HG03135 (cell line): Measurements from ENCODE around the gene VEZT.
A peak's percentile ranks its signal among the peaks of the same experiment; 100 is the strongest.

Experiments
- ATAC-seq: cut with Tn5 transposase; IDR thresholded peaks from one replicate; pipeline ENCODE4 v1.9.1; 2021; ENCODE audit warnings: mild to moderate bottlenecking, moderate library complexity; ENCODE audit not compliant: unreplicated experiment

The VEZT gene

DNA sequence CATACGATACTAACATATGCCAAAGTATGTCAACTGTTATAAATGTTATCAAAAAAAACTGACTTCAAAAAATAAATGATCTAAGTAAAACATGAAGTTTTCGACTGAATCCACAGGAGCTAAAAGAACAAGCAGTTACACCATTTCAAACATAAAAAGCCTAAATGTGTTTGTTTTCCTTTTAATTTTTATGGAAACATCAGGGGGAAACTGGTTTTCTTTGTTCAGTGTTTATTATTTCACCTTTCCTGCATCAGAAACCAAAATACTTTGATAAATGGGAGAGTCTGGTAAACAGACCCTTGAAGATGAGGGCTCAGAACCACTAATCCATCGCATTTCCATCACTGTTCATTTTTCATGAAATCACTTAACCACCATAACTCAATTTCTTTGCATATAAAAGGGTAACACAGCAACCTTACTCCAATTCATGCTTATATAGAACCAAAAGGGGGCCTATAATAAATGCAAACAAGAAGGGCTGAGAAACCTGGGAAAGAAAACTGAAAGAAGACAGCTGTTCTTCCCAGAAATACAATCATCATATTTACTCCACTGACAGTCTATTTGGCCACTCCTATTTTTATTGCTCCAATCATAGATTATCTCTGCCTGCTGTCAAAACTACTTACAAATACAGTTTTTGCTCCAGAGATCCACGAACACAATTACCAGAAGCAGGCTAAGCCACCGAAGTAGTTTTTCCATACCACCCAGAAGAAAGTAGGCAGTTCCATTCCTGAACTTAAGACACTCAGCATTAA lies 17.3 kb upstream of the VEZT start:
- ATAC-seq: no peak

DNA sequence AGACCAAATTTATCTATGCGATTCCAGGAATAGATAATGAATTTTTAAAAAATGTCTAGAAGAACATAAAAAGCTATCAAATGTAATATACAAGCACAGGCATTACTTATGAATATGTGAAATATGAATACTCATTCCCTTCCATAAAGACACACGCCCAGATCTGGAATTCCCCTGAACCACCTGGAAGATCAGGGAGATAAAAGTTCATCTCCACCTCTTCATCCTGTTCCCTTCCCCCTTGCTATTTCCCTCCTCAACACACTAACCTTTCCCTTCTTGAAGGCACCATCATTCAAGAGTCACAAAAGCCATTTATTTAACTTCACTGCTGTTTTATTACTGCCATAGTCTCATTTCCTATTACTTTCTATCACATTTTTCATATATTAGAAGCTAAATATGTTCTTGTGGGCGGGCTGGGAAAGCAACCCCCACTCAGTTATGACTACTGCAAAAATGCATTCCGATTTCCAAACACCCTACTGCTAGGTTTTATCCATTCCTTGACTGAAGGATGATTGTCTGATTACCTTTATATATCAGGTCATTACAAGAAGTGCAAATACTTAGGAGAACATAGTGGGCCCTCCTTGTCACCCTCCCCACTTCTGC lies 16.4 kb upstream of the VEZT start:
- no peak for ATAC-seq

- no peak for ATAC-seq
These were observed 14.7 kb upstream of the VEZT start for GRCh38 chr12:95202691-95203486.

- no peak for ATAC-seq
These were observed 14.0 kb upstream of the VEZT start for GRCh38 chr12:95203487-95204030.

- ATAC-seq: no peak
These were observed 13.3 kb upstream of the VEZT start for GRCh38 chr12:95204141-95204866.

DNA sequence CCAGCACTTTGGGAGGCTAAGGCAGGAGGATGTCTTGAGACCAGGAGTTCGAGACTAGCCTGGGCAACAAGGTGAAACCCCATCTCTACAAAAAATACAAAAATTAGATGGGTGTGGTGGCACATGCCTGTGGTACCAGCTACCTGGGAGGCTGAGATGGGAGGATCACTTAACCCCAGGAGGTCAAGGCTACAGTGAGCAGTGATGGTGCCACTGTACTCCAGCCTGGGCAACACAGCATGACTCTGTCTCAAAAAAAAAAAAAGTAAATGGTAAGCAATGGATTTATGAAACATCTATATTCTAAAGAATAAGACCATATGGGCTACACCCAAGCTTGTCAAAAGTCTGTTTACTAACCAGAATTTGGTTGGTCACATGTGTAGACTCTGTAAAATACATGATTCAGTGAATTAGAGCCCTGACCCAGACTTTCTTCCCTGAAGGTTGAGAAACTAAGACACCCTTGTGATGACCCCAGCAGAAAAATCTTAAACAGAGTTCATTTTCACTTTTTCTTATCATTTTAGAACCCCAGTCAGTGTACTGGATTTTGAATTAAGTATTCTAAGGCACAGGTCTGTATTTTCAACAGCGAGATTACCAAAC lies 12.5 kb upstream of the VEZT start:
- ATAC-seq: no peak

GRCh38 chr12:95205685-95206084 lies 11.9 kb upstream of the VEZT start:
- no peak for ATAC-seq

- no peak for ATAC-seq
These were observed 10.7 kb upstream of the VEZT start for GRCh38 chr12:95206916-95207315.

DNA sequence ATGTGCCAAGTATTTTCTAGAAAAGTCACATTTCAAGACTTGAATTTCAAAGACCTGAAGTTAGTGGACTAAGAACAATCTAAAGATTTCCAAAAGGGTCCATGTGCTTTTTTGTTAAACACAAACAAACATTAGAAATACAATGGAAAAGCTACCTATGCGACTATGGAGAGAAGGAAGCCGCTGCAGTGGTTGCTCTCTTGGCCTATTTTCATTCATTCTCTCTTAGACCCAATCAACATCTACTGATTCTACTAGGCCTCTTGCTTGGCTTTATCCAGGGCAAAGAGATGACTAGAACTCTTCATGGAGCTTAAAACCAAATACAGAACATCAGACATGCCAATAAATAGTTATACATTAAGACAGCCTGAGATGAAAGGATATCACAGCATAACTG lies 10.2 kb upstream of the VEZT start:
- no peak for ATAC-seq

- ATAC-seq: no peak
These were observed 8.9 kb upstream of the VEZT start for GRCh38 chr12:95208678-95209077.

- ATAC-seq: no peak
These were observed 5.0 kb upstream of the VEZT start for GRCh38 chr12:95212586-95212985.

DNA sequence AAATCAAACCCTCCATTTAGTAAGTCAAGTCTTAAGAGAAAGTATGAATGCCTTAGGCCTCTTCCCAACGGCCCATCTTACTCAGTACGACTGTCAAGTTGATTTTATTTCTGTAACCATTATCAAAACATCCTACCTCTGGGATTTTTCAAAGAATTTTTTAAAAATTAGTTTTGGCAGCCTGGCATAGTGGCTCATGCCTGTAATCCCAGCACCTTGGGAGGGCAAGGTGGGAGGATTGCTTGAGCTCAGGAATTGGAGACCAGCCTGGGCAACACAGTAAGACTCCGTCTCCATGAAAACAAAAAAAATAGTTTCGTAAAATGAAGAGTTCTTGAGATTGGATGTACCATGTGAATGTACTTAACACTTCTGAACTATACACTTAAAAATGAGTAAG lies 4.5 kb upstream of the VEZT start:
- no peak for ATAC-seq

DNA sequence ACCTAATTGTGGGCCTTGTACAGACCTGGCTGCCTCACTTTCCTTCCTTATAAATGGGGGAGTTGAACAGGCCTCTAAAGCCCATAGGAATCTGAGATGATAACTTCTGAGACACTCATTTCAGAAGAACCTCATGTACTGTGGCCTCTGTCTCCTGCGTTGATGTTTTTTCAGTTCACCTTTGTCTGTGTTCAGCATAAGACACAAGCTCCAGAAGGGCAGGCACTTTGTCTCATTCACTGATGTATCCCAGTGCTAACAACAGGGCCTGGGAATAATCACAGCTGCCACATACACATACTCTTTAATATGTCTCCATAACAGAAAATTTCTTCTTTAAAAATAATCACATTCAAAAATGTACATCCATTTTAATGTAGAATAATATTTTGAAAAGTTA lies 3.7 kb upstream of the VEZT start:
- ATAC-seq: no peak

DNA sequence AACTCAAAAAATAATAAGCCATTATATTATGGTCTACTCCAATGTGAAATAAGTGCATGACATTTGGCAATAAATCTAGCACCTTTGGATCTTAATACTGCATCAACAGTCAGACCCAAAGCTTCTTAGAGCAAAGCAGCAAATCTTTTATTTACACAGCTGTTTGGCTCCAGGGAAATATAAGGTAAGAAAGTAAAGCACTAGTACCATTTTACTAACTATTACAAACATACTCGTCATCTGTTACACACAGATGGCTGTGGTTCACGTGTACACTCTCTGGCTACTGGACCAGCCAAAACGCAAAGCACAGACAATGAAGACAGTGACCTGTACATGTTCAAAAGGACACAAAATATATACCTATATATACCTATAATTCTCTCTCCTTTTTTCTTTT lies 3.1 kb upstream of the VEZT start:
- no peak for ATAC-seq

- no peak for ATAC-seq
These were observed 1.7 kb upstream of the VEZT start for GRCh38 chr12:95215949-95216348.

- peak; percentile 23 for ATAC-seq
These were observed 763 bp upstream of the VEZT start for GRCh38 chr12:95216711-95217376.

DNA sequence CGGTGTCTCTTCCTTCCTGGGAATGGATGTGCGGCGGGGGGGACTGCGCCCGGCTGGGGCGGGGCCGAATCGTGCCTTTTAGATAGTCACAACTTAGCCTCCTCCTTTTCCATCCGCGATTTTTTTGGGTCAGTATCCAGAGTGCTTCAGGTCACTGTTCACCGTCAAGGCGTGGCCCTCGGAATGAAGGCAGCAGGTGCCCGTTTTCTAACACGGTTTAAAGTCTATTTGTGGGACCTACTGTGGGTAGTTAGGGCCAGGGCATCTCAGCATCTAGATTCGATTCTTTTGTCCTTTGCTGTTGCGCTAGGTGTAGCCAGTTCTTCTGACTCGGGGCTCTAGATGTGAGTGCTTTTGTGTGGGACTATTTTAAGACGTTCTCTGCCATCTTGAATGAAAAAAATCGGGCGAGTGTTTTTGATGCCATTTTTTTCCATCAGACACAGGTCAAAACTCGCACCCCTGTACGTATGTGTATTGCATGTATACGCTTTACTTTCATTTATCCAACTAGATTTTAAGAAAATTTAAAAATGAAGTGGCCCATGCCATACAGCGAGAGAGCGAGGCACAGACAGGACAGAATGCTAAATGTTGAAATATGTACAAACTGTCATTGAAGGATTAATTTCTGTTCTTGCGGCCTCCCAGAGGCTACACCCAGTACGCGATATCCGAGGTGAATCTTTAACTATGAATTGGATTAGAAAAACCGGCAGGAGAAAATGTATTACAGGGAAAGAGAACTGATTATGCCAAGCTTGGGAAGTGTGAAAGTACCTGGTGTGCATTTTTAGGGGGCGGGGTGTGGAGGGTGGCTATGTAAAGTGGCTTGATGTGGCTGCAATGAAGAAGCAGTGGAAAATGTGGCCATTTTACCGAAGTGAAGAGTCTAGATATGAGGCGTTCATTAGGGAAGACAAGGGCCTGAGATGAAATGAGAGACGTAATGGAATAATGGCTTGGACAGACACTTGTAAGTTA lies 835 bp downstream of the VEZT start:
- peak; percentile 4 for ATAC-seq

DNA sequence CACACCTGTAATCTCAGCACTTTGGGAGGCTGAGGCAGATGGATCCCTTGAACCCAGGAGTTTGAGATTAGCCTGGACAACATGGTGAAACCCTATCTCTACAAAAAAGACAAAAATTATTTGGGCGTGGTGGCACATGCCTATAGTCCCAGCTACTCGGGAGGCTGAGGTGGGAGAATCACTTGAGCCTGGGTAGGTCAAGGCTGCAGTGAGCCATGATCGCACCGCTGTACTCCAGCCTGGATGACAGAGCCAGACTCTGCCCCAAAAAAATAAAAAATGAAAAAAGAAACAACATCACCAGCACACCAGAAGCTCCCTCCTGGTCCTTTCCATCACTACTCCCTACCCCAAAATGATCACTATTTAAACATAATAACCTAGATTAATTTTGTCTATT lies 2.6 kb downstream of the VEZT start:
- ATAC-seq: no peak

- no peak for ATAC-seq
These were observed 3.1 kb downstream of the VEZT start for GRCh38 chr12:95220726-95221125.
